ENCODE results near the gene MKLN1.

Gene MKLN1

GRCh38 chr7:131493081-131493480 is 165.4 kb downstream of the MKLN1 start:
- DNase-seq (ENCODE audit: low spot score) = no peak
- TF ChIP-seq, protein P1, sequence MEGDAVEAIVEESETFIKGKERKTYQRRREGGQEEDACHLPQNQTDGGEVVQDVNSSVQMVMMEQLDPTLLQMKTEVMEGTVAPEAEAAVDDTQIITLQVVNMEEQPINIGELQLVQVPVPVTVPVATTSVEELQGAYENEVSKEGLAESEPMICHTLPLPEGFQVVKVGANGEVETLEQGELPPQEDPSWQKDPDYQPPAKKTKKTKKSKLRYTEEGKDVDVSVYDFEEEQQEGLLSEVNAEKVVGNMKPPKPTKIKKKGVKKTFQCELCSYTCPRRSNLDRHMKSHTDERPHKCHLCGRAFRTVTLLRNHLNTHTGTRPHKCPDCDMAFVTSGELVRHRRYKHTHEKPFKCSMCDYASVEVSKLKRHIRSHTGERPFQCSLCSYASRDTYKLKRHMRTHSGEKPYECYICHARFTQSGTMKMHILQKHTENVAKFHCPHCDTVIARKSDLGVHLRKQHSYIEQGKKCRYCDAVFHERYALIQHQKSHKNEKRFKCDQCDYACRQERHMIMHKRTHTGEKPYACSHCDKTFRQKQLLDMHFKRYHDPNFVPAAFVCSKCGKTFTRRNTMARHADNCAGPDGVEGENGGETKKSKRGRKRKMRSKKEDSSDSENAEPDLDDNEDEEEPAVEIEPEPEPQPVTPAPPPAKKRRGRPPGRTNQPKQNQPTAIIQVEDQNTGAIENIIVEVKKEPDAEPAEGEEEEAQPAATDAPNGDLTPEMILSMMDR (IDR thresholded peaks at IDR 0.05; ENCODE audit: extremely low read depth, missing control alignments) = no peak

- no peak for DNase-seq (ENCODE audit: low spot score)
- TF ChIP-seq, protein P1 (IDR thresholded peaks at IDR 0.05; ENCODE audit: extremely low read depth, missing control alignments) = no peak
These were observed 165.9 kb downstream of the MKLN1 start for GRCh38 chr7:131493581-131493980.

DNA sequence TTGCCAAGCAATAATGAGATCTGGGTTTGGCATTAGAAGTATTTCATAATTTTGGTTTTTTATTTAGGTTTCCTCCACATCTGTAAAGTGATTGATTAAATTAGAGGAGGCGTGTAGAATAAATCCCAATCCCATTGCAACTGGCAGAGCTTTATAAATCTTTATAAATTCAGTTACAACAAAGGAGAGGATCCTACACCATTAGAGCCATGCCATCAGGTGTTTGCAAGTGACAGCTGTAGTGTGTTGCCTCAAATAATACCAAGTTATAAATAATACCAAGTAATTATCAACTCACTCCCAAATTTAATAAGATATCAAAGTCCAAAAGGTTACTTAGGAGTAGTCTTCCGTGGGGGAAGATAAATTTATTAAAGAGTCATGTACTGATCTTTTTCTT is 166.5 kb downstream of the MKLN1 start:
- TF ChIP-seq, protein P1 (IDR thresholded peaks at IDR 0.05; ENCODE audit: extremely low read depth, missing control alignments) = no peak
- no peak for DNase-seq (ENCODE audit: low spot score)

GRCh38 chr7:131495669-131496498 is 168.2 kb downstream of the MKLN1 start:
- TF ChIP-seq, protein P1 (IDR thresholded peaks at IDR 0.05; ENCODE audit: extremely low read depth, missing control alignments) = no peak
- no peak for DNase-seq (ENCODE audit: low spot score)

- DNase-seq (ENCODE audit: low spot score) = no peak
- TF ChIP-seq, protein P1 (IDR thresholded peaks at IDR 0.05; ENCODE audit: extremely low read depth, missing control alignments) = no peak
These were observed 169.8 kb downstream of the MKLN1 start for GRCh38 chr7:131497454-131497853.

DNA sequence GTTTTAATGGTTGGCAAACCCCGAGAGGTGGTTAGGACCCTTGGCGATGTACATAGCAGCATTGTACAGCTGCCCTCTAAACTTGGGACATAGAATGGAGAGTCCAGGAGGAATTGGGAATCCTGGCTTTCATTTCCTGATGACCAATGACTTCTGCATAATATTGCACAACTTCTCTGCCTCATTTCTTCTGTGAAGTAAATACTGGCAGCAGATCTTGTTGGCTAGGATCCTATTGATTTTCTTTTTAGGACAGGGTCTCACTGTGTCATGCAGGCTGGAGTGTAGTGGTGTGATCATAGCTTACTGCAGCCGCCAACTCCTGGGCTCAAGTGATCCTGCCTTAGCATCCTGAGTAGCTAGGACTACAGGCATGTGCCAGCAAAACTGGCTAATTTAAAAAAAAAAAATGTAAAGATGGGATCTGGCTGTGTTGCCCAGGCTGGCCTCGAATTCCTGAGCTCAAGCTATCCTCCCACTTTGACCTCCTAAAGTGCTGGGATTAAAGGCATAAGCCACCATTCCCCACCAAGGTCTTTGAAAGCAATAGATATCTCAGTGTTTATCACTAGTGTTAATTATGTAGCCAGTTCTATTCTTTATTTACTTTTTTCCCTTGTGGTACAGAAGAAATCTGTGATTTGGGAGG is 170.7 kb downstream of the MKLN1 start:
- DNase-seq (ENCODE audit: low spot score) = no peak
- TF ChIP-seq, protein P1 (IDR thresholded peaks at IDR 0.05; ENCODE audit: extremely low read depth, missing control alignments) = no peak

GRCh38 chr7:131499801-131500200 is 172.1 kb downstream of the MKLN1 start:
- DNase-seq (ENCODE audit: low spot score) = no peak
- TF ChIP-seq, protein P1 (IDR thresholded peaks at IDR 0.05; ENCODE audit: extremely low read depth, missing control alignments) = no peak
